ENCODE data around the gene XPNPEP2. TPM values are rescaled to one million over a fixed set of nuclear protein-coding genes. Genes with fewer than 3 reads are reported as not detected.

The XPNPEP2 gene
- total and polyA plus RNA-seq, 9 of the 15 experiments (the other 6 are each of a cell fraction or from before 2014, with no cell fraction given): 0.03 to 0.19 (median 0.09) TPM; not detected in 5

DNA sequence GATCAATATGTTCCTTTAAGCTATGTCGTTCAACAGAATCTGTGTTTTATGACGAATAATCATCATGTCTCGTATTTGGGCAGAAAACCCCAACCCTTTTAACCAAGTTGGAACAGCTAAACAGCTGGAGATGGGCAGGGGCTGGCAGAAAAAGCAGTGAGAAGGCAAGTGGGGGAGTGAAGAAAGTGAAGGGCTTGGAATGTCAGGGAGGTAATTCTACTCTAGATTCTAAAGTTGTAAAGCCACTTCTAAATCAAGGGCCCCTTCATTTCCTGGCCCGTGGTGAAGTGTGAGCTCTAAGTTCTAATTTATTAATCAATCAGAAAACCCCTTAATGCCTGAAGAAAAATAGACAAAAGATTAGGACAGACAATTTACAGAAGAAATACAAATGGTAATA is 61.4 kb downstream of the XPNPEP2 start:
- intact Hi-C loops (cut with micrococcal nuclease): no loop called here
- BruUV-seq (replicated peaks): no TSS peak
- TF ChIP-seq, protein P1, sequence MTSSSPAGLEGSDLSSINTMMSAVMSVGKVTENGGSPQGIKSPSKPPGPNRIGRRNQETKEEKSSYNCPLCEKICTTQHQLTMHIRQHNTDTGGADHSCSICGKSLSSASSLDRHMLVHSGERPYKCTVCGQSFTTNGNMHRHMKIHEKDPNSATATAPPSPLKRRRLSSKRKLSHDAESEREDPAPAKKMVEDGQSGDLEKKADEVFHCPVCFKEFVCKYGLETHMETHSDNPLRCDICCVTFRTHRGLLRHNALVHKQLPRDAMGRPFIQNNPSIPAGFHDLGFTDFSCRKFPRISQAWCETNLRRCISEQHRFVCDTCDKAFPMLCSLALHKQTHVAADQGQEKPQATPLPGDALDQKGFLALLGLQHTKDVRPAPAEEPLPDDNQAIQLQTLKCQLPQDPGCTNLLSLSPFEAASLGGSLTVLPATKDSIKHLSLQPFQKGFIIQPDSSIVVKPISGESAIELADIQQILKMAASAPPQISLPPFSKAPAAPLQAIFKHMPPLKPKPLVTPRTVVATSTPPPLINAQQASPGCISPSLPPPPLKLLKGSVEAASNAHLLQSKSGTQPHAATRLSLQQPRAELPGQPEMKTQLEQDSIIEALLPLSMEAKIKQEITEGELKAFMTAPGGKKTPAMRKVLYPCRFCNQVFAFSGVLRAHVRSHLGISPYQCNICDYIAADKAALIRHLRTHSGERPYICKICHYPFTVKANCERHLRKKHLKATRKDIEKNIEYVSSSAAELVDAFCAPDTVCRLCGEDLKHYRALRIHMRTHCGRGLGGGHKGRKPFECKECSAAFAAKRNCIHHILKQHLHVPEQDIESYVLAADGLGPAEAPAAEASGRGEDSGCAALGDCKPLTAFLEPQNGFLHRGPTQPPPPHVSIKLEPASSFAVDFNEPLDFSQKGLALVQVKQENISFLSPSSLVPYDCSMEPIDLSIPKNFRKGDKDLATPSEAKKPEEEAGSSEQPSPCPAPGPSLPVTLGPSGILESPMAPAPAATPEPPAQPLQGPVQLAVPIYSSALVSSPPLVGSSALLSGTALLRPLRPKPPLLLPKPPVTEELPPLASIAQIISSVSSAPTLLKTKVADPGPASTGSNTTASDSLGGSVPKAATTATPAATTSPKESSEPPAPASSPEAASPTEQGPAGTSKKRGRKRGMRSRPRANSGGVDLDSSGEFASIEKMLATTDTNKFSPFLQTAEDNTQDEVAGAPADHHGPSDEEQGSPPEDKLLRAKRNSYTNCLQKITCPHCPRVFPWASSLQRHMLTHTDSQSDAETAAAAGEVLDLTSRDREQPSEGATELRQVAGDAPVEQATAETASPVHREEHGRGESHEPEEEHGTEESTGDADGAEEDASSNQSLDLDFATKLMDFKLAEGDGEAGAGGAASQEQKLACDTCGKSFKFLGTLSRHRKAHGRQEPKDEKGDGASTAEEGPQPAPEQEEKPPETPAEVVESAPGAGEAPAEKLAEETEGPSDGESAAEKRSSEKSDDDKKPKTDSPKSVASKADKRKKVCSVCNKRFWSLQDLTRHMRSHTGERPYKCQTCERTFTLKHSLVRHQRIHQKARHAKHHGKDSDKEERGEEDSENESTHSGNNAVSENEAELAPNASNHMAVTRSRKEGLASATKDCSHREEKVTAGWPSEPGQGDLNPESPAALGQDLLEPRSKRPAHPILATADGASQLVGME (CRISPR knock-in tag; IDR thresholded peaks at IDR 0.05): no peak
- TF ChIP-seq BRD4 (IDR thresholded peaks at IDR 0.05) (no peak), HNRNPLL (IDR thresholded peaks at IDR 0.05; ENCODE audit: low read depth, low read length, poor library complexity, severe bottlenecking) (no peak), SNIP1 (IDR thresholded peaks at IDR 0.05; ENCODE audit: low read depth) (no peak), HCFC1 (IDR thresholded peaks at IDR 0.05; ENCODE audit: low read depth, low read length) (no peak), SUPT5H (IDR thresholded peaks at IDR 0.05) (no peak), FIP1L1 (IDR thresholded peaks at IDR 0.05; ENCODE audit: low read depth, low read length, poor library complexity, severe bottlenecking) (no peak), HNRNPH1 (optimal IDR thresholded peaks at IDR 0.05; ENCODE audit: low read depth, low read length) (no peak), ZNF589 (CRISPR knock-in tag; IDR thresholded peaks at IDR 0.05; ENCODE audit: low read depth) (no peak), SRSF9 (IDR thresholded peaks at IDR 0.05; ENCODE audit: borderline replicate concordance, low read depth, low read length) (no peak), EZH2 (IDR thresholded peaks at IDR 0.05; ENCODE audit: borderline replicate concordance, low read depth, low read length) (no peak), KLF6 (CRISPR knock-in tag; IDR thresholded peaks at IDR 0.05; ENCODE audit: borderline replicate concordance) (no peak), ZNF212 (CRISPR knock-in tag; IDR thresholded peaks at IDR 0.05) (no peak)
- TF ChIP-seq, protein P2, sequence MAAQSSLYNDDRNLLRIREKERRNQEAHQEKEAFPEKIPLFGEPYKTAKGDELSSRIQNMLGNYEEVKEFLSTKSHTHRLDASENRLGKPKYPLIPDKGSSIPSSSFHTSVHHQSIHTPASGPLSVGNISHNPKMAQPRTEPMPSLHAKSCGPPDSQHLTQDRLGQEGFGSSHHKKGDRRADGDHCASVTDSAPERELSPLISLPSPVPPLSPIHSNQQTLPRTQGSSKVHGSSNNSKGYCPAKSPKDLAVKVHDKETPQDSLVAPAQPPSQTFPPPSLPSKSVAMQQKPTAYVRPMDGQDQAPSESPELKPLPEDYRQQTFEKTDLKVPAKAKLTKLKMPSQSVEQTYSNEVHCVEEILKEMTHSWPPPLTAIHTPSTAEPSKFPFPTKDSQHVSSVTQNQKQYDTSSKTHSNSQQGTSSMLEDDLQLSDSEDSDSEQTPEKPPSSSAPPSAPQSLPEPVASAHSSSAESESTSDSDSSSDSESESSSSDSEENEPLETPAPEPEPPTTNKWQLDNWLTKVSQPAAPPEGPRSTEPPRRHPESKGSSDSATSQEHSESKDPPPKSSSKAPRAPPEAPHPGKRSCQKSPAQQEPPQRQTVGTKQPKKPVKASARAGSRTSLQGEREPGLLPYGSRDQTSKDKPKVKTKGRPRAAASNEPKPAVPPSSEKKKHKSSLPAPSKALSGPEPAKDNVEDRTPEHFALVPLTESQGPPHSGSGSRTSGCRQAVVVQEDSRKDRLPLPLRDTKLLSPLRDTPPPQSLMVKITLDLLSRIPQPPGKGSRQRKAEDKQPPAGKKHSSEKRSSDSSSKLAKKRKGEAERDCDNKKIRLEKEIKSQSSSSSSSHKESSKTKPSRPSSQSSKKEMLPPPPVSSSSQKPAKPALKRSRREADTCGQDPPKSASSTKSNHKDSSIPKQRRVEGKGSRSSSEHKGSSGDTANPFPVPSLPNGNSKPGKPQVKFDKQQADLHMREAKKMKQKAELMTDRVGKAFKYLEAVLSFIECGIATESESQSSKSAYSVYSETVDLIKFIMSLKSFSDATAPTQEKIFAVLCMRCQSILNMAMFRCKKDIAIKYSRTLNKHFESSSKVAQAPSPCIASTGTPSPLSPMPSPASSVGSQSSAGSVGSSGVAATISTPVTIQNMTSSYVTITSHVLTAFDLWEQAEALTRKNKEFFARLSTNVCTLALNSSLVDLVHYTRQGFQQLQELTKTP (IDR thresholded peaks at IDR 0.05; ENCODE audit: low read depth in 1 of 2, partially characterized antibody in 2 of 2): no peak

More for the DNA sequence above, 61.4 kb downstream of the XPNPEP2 start:
- peaks cover 14% of the 10 kb centered on the region; the same call in 1 of the 3 replicates for H3K36me3 ChIP-seq (ENCODE audit: control insufficient read depth, insufficient read depth, low read length)
- DNase-seq (ENCODE audit: extremely low read depth in 1 of 4, low spot score in 3 of 4) (no peak), ATAC-seq (no peak), FAIRE-seq (no peak)
- H3K9me3 ChIP-seq (replicated peaks; ENCODE audit: control insufficient read depth, insufficient read depth, low read depth, low read length): no peaks in the 10 kb centered on the region
- H3K4me1 ChIP-seq (replicated peaks in 1 of 2; ENCODE audit: control insufficient read depth in 2 of 2, insufficient read depth in 2 of 2, low read length in 2 of 2): no peaks in the 10 kb centered on the region
- no peak overlapping the region for H3K9ac ChIP-seq (ENCODE audit: insufficient read depth in 1 of 2, low read depth in 2 of 2, low read length in 2 of 2)
- WGBS (ENCODE audit: insufficient coverage, low coverage, missing lambda C conversion rate): 63% methylated on average over 4 of the region's 4 CpGs
- H3K4me2 ChIP-seq (ENCODE audit: insufficient read depth, low read length): no peak overlapping the region
- no peak overlapping the region for H2AFZ ChIP-seq (ENCODE audit: low read depth, low read length)
- H3K9me1 ChIP-seq (ENCODE audit: control insufficient read depth, insufficient read depth, low read length): peaks cover 2% of the 10 kb centered on the region
- no peak overlapping the region for H3K27ac ChIP-seq (ENCODE audit: extremely low read depth, low read depth, low read length)
- ChIA-PET CTCF (ENCODE audit: low intra/inter-chr PET ratio) (no interaction called here), POLR2A (interaction anchor here (0.5 to 0.6 kb wide), 2 partner anchors 13 to 19 kb away, joined by 3 to 4 read pairs; no protein-coding TSS in a partner anchor)
- no peaks in the 10 kb centered on the region for H3K27me3 ChIP-seq (ENCODE audit: control insufficient read depth in 2 of 2, insufficient read depth in 2 of 2, low read length in 2 of 2)
- in situ Hi-C loops (cut with MboI): no loop called here
- no peaks in the 10 kb centered on the region for H4K20me1 ChIP-seq (replicated peaks; ENCODE audit: control insufficient read depth, insufficient read depth, low read length)
- no peaks in the 10 kb centered on the region for H3K79me2 ChIP-seq (ENCODE audit: control insufficient read depth, insufficient read depth, low read length)
- no peak overlapping the region for H3K4me3 ChIP-seq

All from K562 (cell line).